K562 (cell line): ENCODE measurements around the gene ABHD8. TPM values are rescaled to one million over a fixed set of nuclear protein-coding genes. Genes with fewer than 3 reads are reported as not detected.
A peak's percentile ranks its signal among the peaks of the same experiment; 100 is the strongest.

Source experiments
- CBX2 ChIP-seq: fragments of 200-600 bp; sonication (generic); IDR thresholded peaks from one replicate; pipeline ENCODE4 v1.6.1; 2012; ENCODE audit warnings: mild to moderate bottlenecking, low read length, inconsistent platforms; ENCODE audit not compliant: insufficient read depth, poor library complexity, severe bottlenecking
- CUX1 ChIP-seq: fragments of 200-800 bp; sonication (Bioruptor generic); IDR thresholded peaks from 2 replicates; pipeline ENCODE4 v1.6.1; 2016; ENCODE audit warnings: missing genetic modification characterization, missing compliant biosample characterization
- DIDO1 ChIP-seq: fragments of 450-650 bp; IDR thresholded peaks from 2 replicates; pipeline ENCODE4 v1.6.1; 2016; ENCODE audit warnings: low read depth, missing biosample characterization, missing genetic modification characterization
- ELK1 ChIP-seq: sonication (generic); formaldehyde crosslinking; IDR thresholded peaks from 2 replicates; pipeline ENCODE4 v1.8.1; 2022; ENCODE audit warnings: missing genetic modification reagents
- ETS1 ChIP-seq: conservative IDR thresholded peaks from 2 replicates; pipeline ENCODE4 v1.6.1; 2011; ENCODE audit warnings: low read depth, mild to moderate bottlenecking, low read length; ENCODE audit not compliant: control insufficient read depth
- HSF4 ChIP-seq: fragments of 250-450 bp; sonication (Bioruptor Pico); IDR thresholded peaks from 2 replicates; pipeline ENCODE4 v2.1.2; 2022; ENCODE audit warnings: mild to moderate bottlenecking, moderate library complexity, borderline replicate concordance
- KDM5B ChIP-seq: fragments of 200-600 bp; sonication (generic); IDR thresholded peaks from 2 replicates; pipeline ENCODE4 v1.6.1; 2012; ENCODE audit warnings: low read depth, mild to moderate bottlenecking, moderate library complexity, low read length, control low read depth, inconsistent platforms; ENCODE audit not compliant: insufficient replicate concordance
- MAFK ChIP-seq: IDR thresholded peaks from 2 replicates; pipeline ENCODE4 v1.6.1; 2011; ENCODE audit warnings: low read length, improper control_type of control experiment
- NFATC3 ChIP-seq: fragments of 450-650 bp; IDR thresholded peaks from 2 replicates; pipeline ENCODE4 v1.6.1; 2017; ENCODE audit warnings: mild to moderate bottlenecking
- NFIC ChIP-seq: fragments of 450-650 bp; IDR thresholded peaks from 2 replicates; pipeline ENCODE4 v1.6.1; 2017; ENCODE audit warnings: mild to moderate bottlenecking, inconsistent platforms
- NR2C1 ChIP-seq, 2 experiments: fragments of 450-650 bp; IDR thresholded peaks; 2 replicates each; pipeline ENCODE4 v1.6.1; 2017; ENCODE audit warnings: mild to moderate bottlenecking in 2 of 2, antibody characterized with exemption in 1 of 2, inconsistent platforms in 1 of 2, missing compliant biosample characterization in 1 of 2, missing genetic modification characterization in 1 of 2
- PHB ChIP-seq: fragments of 250-450 bp; sonication (Bioruptor Pico); IDR thresholded peaks from 2 replicates; pipeline ENCODE4 v1.5.0; 2021
- POLR3G ChIP-seq: IDR thresholded peaks from 2 replicates; pipeline ENCODE4 v1.6.1; 2011; ENCODE audit not compliant: insufficient read length, insufficient replicate concordance; ENCODE audit errors: extremely low read depth
- PURB ChIP-seq: sonication (generic); formaldehyde crosslinking; IDR thresholded peaks from 2 replicates; pipeline ENCODE4 v1.9.0; 2021; ENCODE audit warnings: low read depth, mild to moderate bottlenecking, missing genetic modification reagents
- TCF3 ChIP-seq: sonication (generic); formaldehyde crosslinking; IDR thresholded peaks from 2 replicates; pipeline ENCODE4 v1.4.0; 2020; ENCODE audit warnings: mild to moderate bottlenecking, missing genetic modification reagents
- THAP7 ChIP-seq: fragments of 250-450 bp; sonication (Bioruptor Pico); IDR thresholded peaks from 2 replicates; pipeline ENCODE4 v1.5.0; 2021
- ZFP36 ChIP-seq: fragments of 150-350 bp; IDR thresholded peaks from 2 replicates; pipeline ENCODE4 v1.6.1; 2018; ENCODE audit warnings: low read length, low read depth; ENCODE audit not compliant: partially characterized antibody
- ZFX ChIP-seq: sonication (generic); formaldehyde crosslinking; IDR thresholded peaks from 2 replicates; pipeline ENCODE4 v1.8.0; 2022; ENCODE audit warnings: mild to moderate bottlenecking, missing genetic modification reagents, moderate library complexity
- ZNF431 ChIP-seq: sonication (generic); formaldehyde crosslinking; IDR thresholded peaks from 2 replicates; pipeline ENCODE4 v1.8.0; 2022; ENCODE audit warnings: mild to moderate bottlenecking, missing genetic modification reagents
- ZNF445 ChIP-seq: fragments of 250-450 bp; sonication (Bioruptor Pico); IDR thresholded peaks from 2 replicates; pipeline ENCODE4 v1.4.0; 2020; ENCODE audit warnings: low read depth, mild to moderate bottlenecking, moderate library complexity
- polyA plus RNA-seq, 8 experiments: library from polyadenylated mRNA; depleted of rRNA in 4 of 8; stranded (reverse) in 5 of 8; unstranded in 3 of 8; fragments of >200 nt; fragmentation: Nextera tagmentation in 2 of 8; fragmentation: Illumina TruSeq in 1 of 8; extraction: Ambion mirVana in 2 of 8; extraction: Trizol in 1 of 8; gene quantifications; 2 replicates each; pipeline versions ENCODE4 v1.2.1 to v1.2.3, GENCODE V29; 2011 to 2014; ENCODE audit warnings: inconsistent platforms in 1 of 8, missing spikeins in 1 of 8
- total RNA-seq, 7 experiments: library from RNA; depleted of rRNA in 6 of 7; stranded (reverse); fragments of >200 nt in 6 of 7; fragmentation: Illumina TruSeq in 2 of 7; extraction: Trizol in 2 of 7; gene quantifications; 2 replicates each; pipeline versions ENCODE4 v1.2.1 to v1.2.3, GENCODE V29; 2011 to 2021; ENCODE audit warnings: low replicate concordance in 1 of 7

ABHD8 gene
- total and polyA plus RNA-seq, 9 of the 15 experiments (the other 6 are each of a cell fraction or from before 2014, with no cell fraction given): 0.04 to 6.6 (median 2.0) TPM; not detected in 1

- TF ChIP-seq ZNF445 (CRISPR knock-in tag) (no peak), ETS1 (no peak), THAP7 (CRISPR knock-in tag) (no peak), PURB (CRISPR knock-in tag) (no peak), TCF3 (no peak), NFATC3 (no peak), ELK1 (CRISPR knock-in tag) (no peak), POLR3G (no peak), HSF4 (CRISPR knock-in tag) (no peak), CUX1 (CRISPR knock-in tag) (peak; percentile 70; the same call in 1 of the 2 replicates), ZFX (no peak), KDM5B (no peak), CBX2 (no peak), MAFK (no peak), ZNF431 (CRISPR knock-in tag) (no peak), PHB (CRISPR knock-in tag) (no peak), NFIC (peak; percentile 88), ZFP36 (peak; percentile 52), NR2C1 (IDR thresholded peaks at IDR 0.05) (no peak), NR2C1 (tag; IDR thresholded peaks at IDR 0.05) (no peak), DIDO1 (tag) (no peak)
These were observed 1.9 kb upstream of the ABHD8 start (continued) for GRCh38 chr19:17305216-17305516.
